Neural cell (in vitro differentiated cells): ENCODE data around the gene SLC2A6. TPM values are rescaled to one million over a fixed set of nuclear protein-coding genes. Genes with fewer than 3 reads are reported as not detected.

Experiments
- H2AFZ ChIP-seq: fragments of 200-600, 300-800 bp; sonication (generic), shearing (Covaris generic); 2 replicates; pipeline ENCODE4 v1.6.0; 2014; ENCODE audit warnings: low read depth, mild to moderate bottlenecking, antibody characterized with exemption, low read length, moderate library complexity
- H3F3A ChIP-seq: fragments of 200-600 bp; shearing (Covaris generic); 2 replicates; pipeline ENCODE4 v1.6.1; 2016; ENCODE audit warnings: mild to moderate bottlenecking, moderate library complexity, mixed read lengths, antibody characterized with exemption, low read length; ENCODE audit not compliant: insufficient read depth, poor library complexity, severe bottlenecking
- H3K27ac ChIP-seq: fragments of 200-600, 300-800 bp; sonication (generic), shearing (Covaris generic); 2 replicates; pipeline ENCODE4 v1.5.1; 2014; ENCODE audit warnings: mild to moderate bottlenecking, low read length, moderate library complexity
- H3K27me3 ChIP-seq: fragments of 300-800, 200-600 bp; sonication (generic), shearing (Covaris generic); 2 replicates; pipeline ENCODE4 v1.6.0; 2014; ENCODE audit warnings: mild to moderate bottlenecking, low read depth, low read length, moderate library complexity; ENCODE audit not compliant: insufficient read depth
- H3K36me3 ChIP-seq: fragments of 300-800, 200-600 bp; sonication (generic), shearing (Covaris generic); 2 replicates; pipeline ENCODE4 v1.5.1; 2014; ENCODE audit warnings: mild to moderate bottlenecking, antibody characterized with exemption, low read length, moderate library complexity; ENCODE audit not compliant: insufficient read depth
- H3K4me2 ChIP-seq: fragments of 300-800, 200-600 bp; sonication (generic), shearing (Covaris generic); 2 replicates; pipeline ENCODE4 v1.6.0; 2014; ENCODE audit warnings: mild to moderate bottlenecking, low read length
- H3K4me3 ChIP-seq: fragments of 300-800, 200-600 bp; sonication (generic), shearing (Covaris generic); 2 replicates; pipeline ENCODE4 v1.5.1; 2014; ENCODE audit warnings: mild to moderate bottlenecking, low read length, moderate library complexity
- H3K79me2 ChIP-seq: fragments of 200-600 bp; shearing (Covaris generic); replicated peaks from 2 replicates; pipeline ENCODE4 v1.6.0; 2014; ENCODE audit warnings: mild to moderate bottlenecking, low read length, moderate library complexity; ENCODE audit not compliant: insufficient read depth
- H3K9ac ChIP-seq: fragments of 300-800, 200-600 bp; sonication (generic), shearing (Covaris generic); 2 replicates; pipeline ENCODE4 v1.6.1; 2016; ENCODE audit warnings: mild to moderate bottlenecking, low read length, mixed read lengths
- H3K9me2 ChIP-seq: fragments of 200-600 bp; shearing (Covaris generic); 2 replicates; pipeline ENCODE4 v1.6.1; 2016; ENCODE audit warnings: mild to moderate bottlenecking, low read length, mixed read lengths; ENCODE audit not compliant: insufficient read depth
- H3K9me3 ChIP-seq: fragments of 200-600, 300-800 bp; sonication (generic), shearing (Covaris generic); 2 replicates; pipeline ENCODE4 v1.6.1; 2016; ENCODE audit warnings: mild to moderate bottlenecking, mixed run types, low read length, moderate library complexity, mixed read lengths
- H4K20me1 ChIP-seq: fragments of 200-600 bp; shearing (Covaris generic); 2 replicates; pipeline ENCODE4 v1.6.1; 2016; ENCODE audit warnings: mild to moderate bottlenecking, mixed run types; ENCODE audit not compliant: insufficient read depth
- CTCF ChIP-seq: fragments of 450-650 bp; IDR thresholded peaks from 2 replicates; pipeline ENCODE4 v1.5.1; 2014; ENCODE audit warnings: antibody characterized with exemption, mild to moderate bottlenecking, moderate library complexity; ENCODE audit not compliant: poor library complexity, severe bottlenecking
- EP300 ChIP-seq: fragments of 450-650 bp; conservative IDR thresholded peaks from 2 replicates; pipeline ENCODE4 v1.6.1; 2014; ENCODE audit warnings: antibody characterized with exemption, mild to moderate bottlenecking, moderate library complexity; ENCODE audit not compliant: poor library complexity, severe bottlenecking
- EZH2 ChIP-seq: fragments of 200-600, 300-800 bp; shearing (Covaris generic), sonication (generic); IDR thresholded peaks from 2 replicates; pipeline ENCODE4 v1.6.1; 2014; ENCODE audit warnings: antibody characterized with exemption, low read length, borderline replicate concordance, mild to moderate bottlenecking; ENCODE audit not compliant: insufficient read depth, poor library complexity, severe bottlenecking
- MXI1 ChIP-seq: fragments of 450-650 bp; conservative IDR thresholded peaks from 2 replicates; pipeline ENCODE4 v1.6.1; 2014; ENCODE audit warnings: antibody characterized with exemption, mild to moderate bottlenecking; ENCODE audit not compliant: poor library complexity, severe bottlenecking
- POLR2AphosphoS5 ChIP-seq: IDR thresholded peaks from 2 replicates; pipeline ENCODE4 v1.6.1; 2012
- RAD21 ChIP-seq: fragments of 450-650 bp; conservative IDR thresholded peaks from 2 replicates; pipeline ENCODE4 v1.6.1; 2014; ENCODE audit warnings: antibody characterized with exemption, mild to moderate bottlenecking, moderate library complexity
- REST ChIP-seq: IDR thresholded peaks from 2 replicates; pipeline ENCODE4 v1.6.1; 2012; ENCODE audit warnings: borderline replicate concordance
- SMC3 ChIP-seq: fragments of 450-650 bp; conservative IDR thresholded peaks from 2 replicates; pipeline ENCODE4 v1.6.1; 2014; ENCODE audit warnings: antibody characterized with exemption, mild to moderate bottlenecking, moderate library complexity; ENCODE audit not compliant: poor library complexity
- TAF1 ChIP-seq: IDR thresholded peaks from 2 replicates; pipeline ENCODE4 v1.6.1; 2012; ENCODE audit warnings: low read depth
- polyA plus RNA-seq: library from polyadenylated mRNA; depleted of rRNA; stranded (reverse); fragments of >200 nt; gene quantifications from 2 replicates; pipeline ENCODE4 v1.2.3, GENCODE V29; 2014

SLC2A6 gene
- polyA plus RNA-seq, 1 donor from 2014 or later = 11.5 TPM

- H4K20me1 ChIP-seq = no peaks in the 10 kb centered on the region
- TF ChIP-seq TAF1 (no peak), POLR2AphosphoS5 (no peak), EZH2 (no peak), MXI1 (no peak), REST (no peak), EP300 (no peak), SMC3 (no peak), RAD21 (no peak), CTCF (no peak)
- H3K4me3 ChIP-seq = no peak overlapping the region
- no peaks in the 10 kb centered on the region for H3K36me3 ChIP-seq
- H3K4me2 ChIP-seq = no peak overlapping the region
- H3K27me3 ChIP-seq = peaks cover 27% of the 10 kb centered on the region
- H3K9me2 ChIP-seq = no peaks in the 10 kb centered on the region
- H3K9ac ChIP-seq = no peak overlapping the region
- H3F3A ChIP-seq = no peaks in the 10 kb centered on the region
- H3K27ac ChIP-seq = no peak overlapping the region
- no peaks in the 10 kb centered on the region for H3K79me2 ChIP-seq
- H2AFZ ChIP-seq = no peak overlapping the region
- peaks cover 10% of the 10 kb centered on the region for H3K9me3 ChIP-seq
Observed at GRCh38 chr9:133429641-133430161, 49.2 kb downstream of the SLC2A6 start.

GRCh38 chr9:133429214-133429613, 49.7 kb downstream of the SLC2A6 start:
- Histone ChIP-seq H2AFZ (no peak overlapping the region), H3K36me3 (no peaks in the 10 kb centered on the region), H3F3A (no peaks in the 10 kb centered on the region), H3K4me3 (no peak overlapping the region), H3K9me2 (no peaks in the 10 kb centered on the region), H3K27ac (no peak overlapping the region), H3K4me2 (no peak overlapping the region), H3K79me2 (no peaks in the 10 kb centered on the region), H4K20me1 (no peaks in the 10 kb centered on the region), H3K9me3 (peaks cover 10% of the 10 kb centered on the region), H3K9ac (no peak overlapping the region), H3K27me3 (peaks cover 27% of the 10 kb centered on the region)
- no peak for TF ChIP-seq TAF1
- TF ChIP-seq REST = no peak
- no peak for TF ChIP-seq EP300
- TF ChIP-seq CTCF = no peak
- no peak for TF ChIP-seq POLR2AphosphoS5
- TF ChIP-seq SMC3 = no peak
- no peak for TF ChIP-seq EZH2
- TF ChIP-seq RAD21 = no peak
